ENCODE results near the gene PTPRN2. TPM values are rescaled to one million over a fixed set of nuclear protein-coding genes. Genes with fewer than 3 reads are reported as not detected.
A peak's percentile ranks its signal among the peaks of the same experiment; 100 is the strongest.

The PTPRN2 gene
- total and polyA plus RNA-seq, 9 of the 15 experiments (the other 6 are each of a cell fraction or from before 2014, with no cell fraction given), result not detected

GRCh38 chr7:157505646-157506045 is 1082.0 kb downstream of the PTPRN2 start:
- intact Hi-C loops (cut with micrococcal nuclease), result no loop called here
- no peaks in the 10 kb centered on the region for H3K79me2 ChIP-seq (ENCODE audit: control insufficient read depth, insufficient read depth, low read length)

More at GRCh38 chr7:157505646-157506045, 1082.0 kb downstream of the PTPRN2 start:
- peaks cover 0 to 8% of the 10 kb centered on the region in 2 experiments; a peak in 1 of 5 replicates for H3K4me1 ChIP-seq (replicated peaks in 1 of 2; ENCODE audit: control insufficient read depth in 2 of 2, insufficient read depth in 2 of 2, low read length in 2 of 2)
- H3K4me3 ChIP-seq, result no peak overlapping the region
- in situ Hi-C loops (cut with MboI), result no loop called here
- ChIA-PET CTCF (ENCODE audit: low intra/inter-chr PET ratio) (no interaction called here), POLR2A (no interaction called here)
- H3K4me2 ChIP-seq (ENCODE audit: insufficient read depth, low read length), result no peak overlapping the region
- BruUV-seq (replicated peaks), result no TSS peak
- no peak for DNase-seq (ENCODE audit: extremely low read depth in 1 of 4, low spot score in 3 of 4)
- no peak overlapping the region for H2AFZ ChIP-seq (ENCODE audit: low read depth, low read length)
- TF ChIP-seq DNMT1 (IDR thresholded peaks at IDR 0.05) (no peak), HNRNPH1 (optimal IDR thresholded peaks at IDR 0.05; ENCODE audit: low read depth, low read length) (no peak), ZNF184 (CRISPR knock-in tag; IDR thresholded peaks at IDR 0.05) (no peak), ELF1 (tag; IDR thresholded peaks at IDR 0.05) (no peak), SRSF1 (IDR thresholded peaks at IDR 0.05; ENCODE audit: low read depth, low read length) (no peak), TRIM28 (IDR thresholded peaks at IDR 0.05) (0 out of 2 replicates have a peak, but pooled peaks have one; percentile 66), CBX3 (IDR thresholded peaks at IDR 0.05; ENCODE audit: borderline replicate concordance in 1 of 2, low read length in 2 of 2) (peak in 1 of 2 experiments; percentile 65; a peak in 1 of 3 replicates), THRA (IDR thresholded peaks at IDR 0.05) (no peak)
- no peaks in the 10 kb centered on the region for H3K9me1 ChIP-seq (ENCODE audit: control insufficient read depth, insufficient read depth, low read length)
- H3K27me3 ChIP-seq (ENCODE audit: control insufficient read depth in 2 of 2, insufficient read depth in 2 of 2, low read length in 2 of 2), result peaks cover 12 to 48% of the 10 kb centered on the region in 2 experiments; a peak in 4 of 5 replicates
- H3K27ac ChIP-seq (ENCODE audit: extremely low read depth, low read depth, low read length), result no peak overlapping the region
- no peaks in the 10 kb centered on the region for H3K36me3 ChIP-seq (ENCODE audit: control insufficient read depth, insufficient read depth, low read length)
- WGBS (ENCODE audit: insufficient coverage, low coverage, missing lambda C conversion rate), result 0% methylated on average over 1 of the region's 1 CpG
- no peaks in the 10 kb centered on the region for H4K20me1 ChIP-seq (replicated peaks; ENCODE audit: control insufficient read depth, insufficient read depth, low read length)
- FAIRE-seq, result no peak
- no peak overlapping the region for H3K9ac ChIP-seq (ENCODE audit: insufficient read depth in 1 of 2, low read depth in 2 of 2, low read length in 2 of 2)
- H3K9me3 ChIP-seq (replicated peaks; ENCODE audit: control insufficient read depth, insufficient read depth, low read depth, low read length), result no peaks in the 10 kb centered on the region
- ATAC-seq, result no peak
